Muscle of leg (tissue), 11 donors: ENCODE results near the gene ALDH3B1. TPM values are rescaled to one million over a fixed set of nuclear protein-coding genes. Genes with fewer than 3 reads are reported as not detected.
A peak's percentile ranks its signal among the peaks of the same experiment; 100 is the strongest.
"Not testable (repeated sequence)": the region's sequence is repeated elsewhere in the genome, so short reads cannot be mapped to it uniquely, and the experiment has no call there.

Experiments
- DNase-seq: peaks from one replicate; pipeline ENCODE4 v3.0.0; 2013
- H3K27ac ChIP-seq: one replicate; pipeline ENCODE4 v1.5.1; 2013; ENCODE audit warnings: mild to moderate bottlenecking, low read length, control low read depth
- H3K27me3 ChIP-seq: one replicate; pipeline ENCODE4 v1.6.1; 2013; ENCODE audit warnings: low read length; ENCODE audit not compliant: control insufficient read depth, insufficient read depth
- H3K36me3 ChIP-seq: one replicate; pipeline ENCODE4 v1.6.1; 2013; ENCODE audit warnings: low read length; ENCODE audit not compliant: control insufficient read depth, insufficient read depth
- H3K4me1 ChIP-seq: one replicate; pipeline ENCODE4 v1.6.1; 2013; ENCODE audit warnings: low read length; ENCODE audit not compliant: control insufficient read depth, insufficient read depth
- H3K4me3 ChIP-seq: one replicate; pipeline ENCODE4 v1.5.1; 2013; ENCODE audit warnings: low read length, control low read depth
- H3K9me3 ChIP-seq: replicated peaks from 2 replicates; pipeline ENCODE4 v1.6.1; 2013; ENCODE audit warnings: low read depth, low read length; ENCODE audit not compliant: control insufficient read depth
- WGBS: methylation state at CpG from one replicate; pipeline ENCODE4 v1.1.5; 2013; ENCODE audit warnings: missing lambda C conversion rate; ENCODE audit not compliant: insufficient coverage; 5-methylcytosine and 5-hydroxymethylcytosine counted together
- polyA plus RNA-seq, 8 donors: library from polyadenylated mRNA; unstranded; fragments of 120-200 nt; gene quantifications; one replicate each; pipeline versions ENCODE4 v1.2.1 to v1.2.3, GENCODE V29; 2013; ENCODE audit warnings: inconsistent platforms in 1 of 8, low replicate concordance in 1 of 8; ENCODE audit not compliant: insufficient read length in 8 of 8, insufficient read depth in 1 of 8
- total RNA-seq: library from RNA; stranded (reverse); fragments of 120-200 nt; gene quantifications from one replicate; pipeline ENCODE4 v1.2.4, GENCODE V29; 2013

The ALDH3B1 gene
- total and polyA plus RNA-seq, 9 donors = 3.2 to 10.7 (median 5.4) TPM

DNA sequence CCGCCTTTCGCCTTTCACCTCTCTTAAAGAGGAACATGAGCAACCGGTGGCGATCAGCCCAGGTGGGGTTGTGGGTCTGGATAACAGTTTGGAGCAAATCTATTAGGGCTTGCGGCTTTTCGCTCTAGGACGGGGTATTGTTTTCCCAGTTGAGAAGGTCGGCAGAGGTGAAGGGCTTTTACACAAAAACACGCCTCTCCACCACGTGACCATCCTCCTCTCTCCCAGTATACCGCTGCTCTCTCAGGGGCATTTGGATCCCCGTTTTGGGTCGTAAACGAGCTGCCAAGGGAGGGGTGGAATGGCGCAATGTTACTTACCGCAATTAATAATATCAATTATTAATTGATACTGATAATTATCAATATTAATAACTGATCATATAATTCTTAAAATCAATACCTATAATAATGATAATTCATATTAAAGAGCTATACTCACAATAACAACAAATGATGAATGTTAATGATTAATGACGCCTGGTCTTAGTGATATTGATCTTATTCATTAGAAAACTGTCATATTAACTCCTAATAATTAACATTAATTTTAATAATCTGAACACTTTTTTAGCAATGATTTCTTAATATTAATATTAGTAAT is 27.8 kb upstream of the ALDH3B1 start:
- WGBS = no CpG with 5 or more reads among the region's 17 CpGs
- H3K36me3 ChIP-seq, H3K4me1 ChIP-seq, H3K4me3 ChIP-seq, DNase-seq, H3K27ac ChIP-seq, H3K9me3 ChIP-seq: not testable (repeated sequence)
- H3K27me3 ChIP-seq = peaks cover 11% of the 10 kb centered on the region

DNA sequence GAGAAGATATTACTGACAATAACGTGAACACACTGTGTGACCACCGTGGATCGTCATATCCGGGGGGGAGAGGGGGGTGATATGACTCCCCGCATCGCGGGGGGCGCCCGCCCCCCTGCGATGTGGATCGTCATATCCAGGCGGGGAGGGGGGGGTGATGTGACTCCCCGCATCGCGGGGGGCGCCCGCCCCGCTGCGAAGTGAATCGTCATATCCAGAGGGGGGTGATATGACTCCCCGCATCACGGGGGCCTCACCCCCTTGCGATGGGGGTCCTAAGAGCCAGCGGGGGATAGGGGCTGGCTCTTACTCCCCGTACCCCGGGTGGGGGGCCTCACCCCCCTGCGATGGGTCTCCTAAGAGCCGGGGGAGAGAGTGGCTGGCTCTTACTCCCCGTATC is 26.2 kb upstream of the ALDH3B1 start:
- no peaks in the 10 kb centered on the region for H3K4me1 ChIP-seq
- no peak overlapping the region for H3K4me3 ChIP-seq
- 78% methylated on average over 5 of the region's 29 CpGs for WGBS

GRCh38 chr11:67985302-67985701 is 24.8 kb upstream of the ALDH3B1 start:
- not testable (repeated sequence) for H3K27me3 ChIP-seq, DNase-seq, H3K4me1 ChIP-seq, H3K36me3 ChIP-seq, H3K9me3 ChIP-seq, H3K4me3 ChIP-seq, H3K27ac ChIP-seq
- WGBS = no CpG with 5 or more reads among the region's 6 CpGs

More for the DNA sequence above, 26.2 kb upstream of the ALDH3B1 start:
- H3K27me3 ChIP-seq = peaks cover 9% of the 10 kb centered on the region
- no peaks in the 10 kb centered on the region for H3K36me3 ChIP-seq
- no peak overlapping the region for H3K27ac ChIP-seq
- DNase-seq = no peak
- H3K9me3 ChIP-seq = no peaks in the 10 kb centered on the region

DNA sequence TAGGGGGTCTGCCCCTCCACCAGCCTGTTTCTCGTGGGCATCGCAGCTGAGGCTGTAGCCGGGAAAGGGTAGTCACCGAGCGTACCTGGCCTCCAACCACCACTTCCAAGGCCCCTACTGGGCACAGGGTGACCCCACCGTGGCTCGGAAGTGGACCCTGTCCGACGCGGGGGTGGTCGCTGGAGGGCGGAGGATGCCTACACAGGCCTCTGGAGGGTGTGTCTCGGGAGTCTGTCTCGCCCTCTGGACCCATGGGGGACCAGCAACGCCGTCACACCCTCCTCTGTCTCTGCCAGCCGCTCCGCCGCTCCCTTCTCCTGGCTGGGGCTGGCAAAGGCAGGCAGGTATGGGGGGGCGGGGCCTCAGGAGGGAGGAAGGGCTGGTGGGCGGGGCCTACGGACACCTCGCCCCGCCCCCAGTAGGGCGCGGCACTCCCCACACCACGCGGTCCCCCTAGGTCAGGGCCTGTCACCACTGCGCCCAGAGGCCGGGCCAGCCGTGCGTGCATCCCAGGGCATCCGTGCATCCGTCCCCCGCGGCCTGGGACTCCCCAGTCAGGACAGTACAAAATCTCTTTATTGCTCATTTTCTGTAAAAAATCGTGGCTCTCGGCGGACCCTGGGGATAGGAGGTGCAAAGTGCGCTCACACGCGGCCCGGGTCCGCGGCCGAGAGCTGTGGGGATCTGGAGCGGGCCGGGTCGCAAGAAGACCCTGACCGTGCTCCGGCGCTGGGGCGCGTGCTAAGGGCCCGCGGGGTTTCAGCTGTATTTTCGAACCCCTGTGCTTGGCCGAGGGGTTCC is 19.4 kb upstream of the ALDH3B1 start:
- H3K27me3 ChIP-seq = peaks cover 14% of the 10 kb centered on the region
- 1% methylated on average over 18 of the region's 58 CpGs for WGBS
- H3K27ac ChIP-seq, H3K9me3 ChIP-seq, H3K4me1 ChIP-seq, H3K36me3 ChIP-seq, DNase-seq, H3K4me3 ChIP-seq: not testable (repeated sequence)

DNA sequence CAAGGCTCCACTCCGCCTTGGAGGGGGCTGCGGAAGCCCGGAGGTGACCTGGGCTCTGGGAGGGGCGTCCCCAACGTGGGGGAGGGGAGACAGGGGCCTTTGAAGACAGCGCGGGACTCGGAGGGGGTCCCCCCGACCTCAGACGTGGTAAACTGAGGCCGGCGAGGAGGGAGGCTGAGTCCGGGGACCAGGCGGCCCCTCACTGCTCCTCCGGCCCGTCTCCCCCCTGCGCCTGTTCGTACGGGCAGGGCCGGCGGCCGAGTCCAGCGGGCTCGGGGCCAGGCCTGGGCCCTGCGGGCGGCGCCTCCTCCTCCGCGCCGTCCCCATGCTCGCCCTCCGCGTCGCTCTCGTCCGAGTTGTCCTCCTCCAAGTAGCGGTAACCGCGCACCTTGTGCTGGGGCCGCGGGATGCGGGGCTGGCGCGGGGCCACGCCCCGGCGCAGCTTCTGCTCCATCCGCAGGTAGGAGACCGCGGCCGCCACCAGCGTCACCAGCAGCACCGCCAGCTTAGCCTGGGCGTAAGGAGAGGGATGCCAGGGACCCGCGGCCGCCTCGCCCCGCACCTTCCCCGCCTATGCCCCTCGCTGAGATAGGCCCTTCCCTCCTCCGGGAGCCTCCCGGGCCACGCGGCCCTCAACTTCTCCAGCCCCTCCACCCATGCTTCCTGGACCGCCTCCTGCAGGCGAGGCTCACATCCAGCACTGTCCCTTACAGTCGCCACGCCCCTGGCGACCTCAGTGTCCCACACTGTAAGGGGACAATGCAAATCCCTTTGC is 18.6 kb upstream of the ALDH3B1 start:
- peaks cover 14% of the 10 kb centered on the region for H3K27me3 ChIP-seq
- DNase-seq, H3K4me3 ChIP-seq, H3K36me3 ChIP-seq, H3K9me3 ChIP-seq, H3K4me1 ChIP-seq, H3K27ac ChIP-seq: not testable (repeated sequence)
- WGBS = 3% methylated on average over 40 of the region's 70 CpGs

GRCh38 chr11:67993821-67994220 is 16.3 kb upstream of the ALDH3B1 start:
- not testable (repeated sequence) for H3K4me3 ChIP-seq
- DNase-seq = peak; percentile 2
- 9% methylated on average over 9 of the region's 12 CpGs for WGBS

DNA sequence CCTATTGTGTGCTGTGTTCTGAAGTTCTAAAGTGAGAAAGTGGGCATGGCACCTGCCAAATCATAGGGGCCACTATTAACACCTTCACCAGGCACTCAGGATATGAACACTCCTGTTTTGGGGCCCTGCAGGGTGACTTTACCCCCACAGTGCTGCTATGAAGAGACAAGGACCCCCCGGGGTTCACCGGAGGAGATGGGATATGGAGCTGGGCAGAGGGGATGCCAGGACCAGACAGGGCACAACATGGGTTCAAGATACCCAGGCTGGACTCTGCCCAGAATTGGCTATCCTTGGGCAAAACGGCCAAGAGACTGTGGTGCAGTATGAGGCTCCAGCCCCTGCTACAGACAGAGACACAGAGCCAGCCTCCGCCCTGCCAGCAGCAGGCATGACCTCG is 15.7 kb upstream of the ALDH3B1 start:
- peaks cover 14% of the 10 kb centered on the region for H3K27me3 ChIP-seq
- not testable (repeated sequence) for DNase-seq, H3K36me3 ChIP-seq, H3K4me1 ChIP-seq, H3K27ac ChIP-seq, H3K9me3 ChIP-seq, H3K4me3 ChIP-seq
- WGBS = 89% methylated on average over 3 of the region's 5 CpGs

More at GRCh38 chr11:67993821-67994220, 16.3 kb upstream of the ALDH3B1 start:
- not testable (repeated sequence) for H3K9me3 ChIP-seq, H3K27ac ChIP-seq, H3K4me1 ChIP-seq, H3K36me3 ChIP-seq
- H3K27me3 ChIP-seq = peaks cover 14% of the 10 kb centered on the region

DNA sequence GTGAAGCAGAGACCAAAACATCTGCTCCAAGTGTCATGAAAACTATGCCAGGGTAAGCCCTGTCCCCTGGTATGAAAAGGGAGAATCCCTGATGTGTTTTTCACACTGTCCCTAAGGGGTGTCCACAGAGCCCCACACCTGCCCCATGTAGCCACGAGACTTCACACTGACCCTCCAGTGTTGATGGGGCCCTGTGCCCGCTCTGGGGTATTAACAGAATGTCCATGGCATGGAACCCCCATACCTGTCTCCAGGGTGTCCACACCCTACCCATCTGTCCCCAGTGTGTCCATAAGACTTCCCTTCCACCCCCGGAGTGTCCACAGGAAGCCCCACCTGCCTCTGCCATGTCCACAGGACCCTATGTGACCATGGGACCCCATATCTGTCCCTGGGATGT is 15.0 kb upstream of the ALDH3B1 start:
- not testable (repeated sequence) for H3K36me3 ChIP-seq, H3K4me1 ChIP-seq, H3K4me3 ChIP-seq, DNase-seq, H3K9me3 ChIP-seq, H3K27ac ChIP-seq
- 100% methylated on average over 2 of the region's 3 CpGs for WGBS
- H3K27me3 ChIP-seq = peaks cover 14% of the 10 kb centered on the region

DNA sequence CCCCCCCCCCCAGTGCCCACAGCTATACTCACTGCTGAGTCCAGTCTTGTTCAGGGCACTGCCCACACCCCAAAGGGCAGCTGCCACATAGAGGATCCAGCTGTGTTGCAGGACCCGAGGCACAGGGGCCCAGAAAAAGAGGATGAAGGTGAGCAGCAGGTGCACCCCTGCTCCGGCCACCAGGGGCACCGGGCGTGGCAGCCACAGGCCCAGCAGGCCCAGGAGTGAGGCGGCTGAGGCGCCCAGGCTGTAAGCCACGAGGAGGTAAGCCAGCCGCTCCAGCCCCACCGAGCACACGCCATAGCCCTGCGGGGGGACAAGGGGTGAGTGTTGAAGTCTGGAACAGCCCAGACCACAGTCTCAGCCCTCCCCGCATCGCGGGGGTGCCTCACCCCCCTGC is 14.5 kb upstream of the ALDH3B1 start:
- not testable (repeated sequence) for H3K4me3 ChIP-seq, H3K27ac ChIP-seq, H3K4me1 ChIP-seq, H3K36me3 ChIP-seq, H3K9me3 ChIP-seq, DNase-seq
- 74% methylated on average over 7 of the region's 14 CpGs for WGBS
- H3K27me3 ChIP-seq = peaks cover 14% of the 10 kb centered on the region

- H3K27ac ChIP-seq = no peak overlapping the region
- no peak overlapping the region for H3K4me3 ChIP-seq
- no peaks in the 10 kb centered on the region for H3K36me3 ChIP-seq
- no peak for DNase-seq
- peaks cover 9% of the 10 kb centered on the region for H3K27me3 ChIP-seq
- no CpG with 5 or more reads among the region's 13 CpGs for WGBS
- no peaks in the 10 kb centered on the region for H3K9me3 ChIP-seq
- H3K4me1 ChIP-seq = peaks cover 4% of the 10 kb centered on the region
Observed at GRCh38 chr11:67996051-67996450, 14.1 kb upstream of the ALDH3B1 start.
